ENCODE results near the gene CTNNA3.

GRCh38 chr10:66827353-66827752, 868.6 kb downstream of the CTNNA3 start:
- TF ChIP-seq, protein P1, sequence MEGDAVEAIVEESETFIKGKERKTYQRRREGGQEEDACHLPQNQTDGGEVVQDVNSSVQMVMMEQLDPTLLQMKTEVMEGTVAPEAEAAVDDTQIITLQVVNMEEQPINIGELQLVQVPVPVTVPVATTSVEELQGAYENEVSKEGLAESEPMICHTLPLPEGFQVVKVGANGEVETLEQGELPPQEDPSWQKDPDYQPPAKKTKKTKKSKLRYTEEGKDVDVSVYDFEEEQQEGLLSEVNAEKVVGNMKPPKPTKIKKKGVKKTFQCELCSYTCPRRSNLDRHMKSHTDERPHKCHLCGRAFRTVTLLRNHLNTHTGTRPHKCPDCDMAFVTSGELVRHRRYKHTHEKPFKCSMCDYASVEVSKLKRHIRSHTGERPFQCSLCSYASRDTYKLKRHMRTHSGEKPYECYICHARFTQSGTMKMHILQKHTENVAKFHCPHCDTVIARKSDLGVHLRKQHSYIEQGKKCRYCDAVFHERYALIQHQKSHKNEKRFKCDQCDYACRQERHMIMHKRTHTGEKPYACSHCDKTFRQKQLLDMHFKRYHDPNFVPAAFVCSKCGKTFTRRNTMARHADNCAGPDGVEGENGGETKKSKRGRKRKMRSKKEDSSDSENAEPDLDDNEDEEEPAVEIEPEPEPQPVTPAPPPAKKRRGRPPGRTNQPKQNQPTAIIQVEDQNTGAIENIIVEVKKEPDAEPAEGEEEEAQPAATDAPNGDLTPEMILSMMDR (IDR thresholded peaks at IDR 0.05) = no peak
- TF ChIP-seq EP300 (IDR thresholded peaks at IDR 0.05) = no peak
